ACC112 (cell line): Measurements from ENCODE around the gene MRPL18.
"Not testable (repeated sequence)": the region's sequence is repeated elsewhere in the genome, so short reads cannot be mapped to it uniquely, and the experiment has no call there.

Source experiments
- H2AFZ ChIP-seq: fragments of 200-600 bp; sonication (generic); one replicate; pipeline ENCODE4 v1.6.0; 2017; ENCODE audit warnings: antibody characterized with exemption, low read length; ENCODE audit not compliant: unreplicated experiment
- H3K27ac ChIP-seq: fragments of 200-600 bp; sonication (generic); 2 replicates; pipeline ENCODE4 v1.5.1; 2014; ENCODE audit warnings: low read depth, mild to moderate bottlenecking, antibody characterized with exemption, low read length, moderate library complexity
- H3K27me3 ChIP-seq: fragments of 200-600 bp; sonication (generic); 2 replicates; pipeline ENCODE4 v1.6.1; 2014; ENCODE audit warnings: mild to moderate bottlenecking, antibody characterized with exemption, low read length, moderate library complexity, mixed read lengths; ENCODE audit not compliant: insufficient read depth
- H3K36me3 ChIP-seq: fragments of 200-600 bp; sonication (generic); 2 replicates; pipeline ENCODE4 v1.6.1; 2016; ENCODE audit warnings: mild to moderate bottlenecking, antibody characterized with exemption, low read length, moderate library complexity, mixed read lengths; ENCODE audit not compliant: insufficient read depth
- H3K4me1 ChIP-seq: fragments of 200-600 bp; sonication (generic); one replicate; pipeline ENCODE4 v1.6.1; 2016; ENCODE audit warnings: low read length, mixed read lengths; ENCODE audit not compliant: insufficient read depth, unreplicated experiment, control insufficient read depth
- H3K4me3 ChIP-seq: fragments of 200-600 bp; sonication (generic); 2 replicates; pipeline ENCODE4 v1.5.1; 2014; ENCODE audit warnings: mild to moderate bottlenecking, low read depth, low read length
- H3K79me2 ChIP-seq: fragments of 200-600 bp; sonication (generic); one replicate; pipeline ENCODE4 v1.6.0; 2016; ENCODE audit warnings: low read length; ENCODE audit not compliant: control insufficient read depth, unreplicated experiment, insufficient read depth

Gene MRPL18

GRCh38 chr6:159816775-159817174 is 26.5 kb downstream of the MRPL18 start:
- not testable (repeated sequence) for H3K4me1 ChIP-seq, H3K79me2 ChIP-seq, H2AFZ ChIP-seq, H3K36me3 ChIP-seq, H3K4me3 ChIP-seq, H3K27ac ChIP-seq
- H3K27me3 ChIP-seq = peaks cover 16% of the 10 kb centered on the region

- Histone ChIP-seq H3K79me2 (no peaks in the 10 kb centered on the region), H3K4me1 (no peaks in the 10 kb centered on the region), H2AFZ (no peak overlapping the region), H3K27me3 (peaks cover 17% of the 10 kb centered on the region), H3K36me3 (no peaks in the 10 kb centered on the region), H3K4me3 (no peak overlapping the region), H3K27ac (no peak overlapping the region)
These were observed 27.9 kb downstream of the MRPL18 start for GRCh38 chr6:159817951-159818739.

GRCh38 chr6:159819098-159819497 is 28.8 kb downstream of the MRPL18 start:
- Histone ChIP-seq H3K36me3 (no peaks in the 10 kb centered on the region), H3K27me3 (peaks cover 22% of the 10 kb centered on the region), H3K27ac (no peak overlapping the region), H3K4me1 (no peaks in the 10 kb centered on the region), H2AFZ (no peak overlapping the region), H3K79me2 (no peaks in the 10 kb centered on the region), H3K4me3 (no peak overlapping the region)

GRCh38 chr6:159819932-159820640 is 29.8 kb downstream of the MRPL18 start:
- Histone ChIP-seq H3K36me3 (no peaks in the 10 kb centered on the region), H3K79me2 (no peaks in the 10 kb centered on the region), H3K27me3 (peaks cover 22% of the 10 kb centered on the region), H3K4me3 (no peak overlapping the region), H2AFZ (no peak overlapping the region), H3K4me1 (no peaks in the 10 kb centered on the region), H3K27ac (no peak overlapping the region)

- Histone ChIP-seq H3K27ac (no peak overlapping the region), H3K4me3 (no peak overlapping the region), H3K36me3 (no peaks in the 10 kb centered on the region), H2AFZ (no peak overlapping the region), H3K27me3 (peaks cover 22% of the 10 kb centered on the region), H3K79me2 (no peaks in the 10 kb centered on the region), H3K4me1 (no peaks in the 10 kb centered on the region)
These were observed 30.9 kb downstream of the MRPL18 start for GRCh38 chr6:159821122-159821521.

- no peak overlapping the region for H3K27ac ChIP-seq
- H3K4me3 ChIP-seq = no peak overlapping the region
- peaks cover 22% of the 10 kb centered on the region for H3K27me3 ChIP-seq
- no peaks in the 10 kb centered on the region for H3K36me3 ChIP-seq
- H3K79me2 ChIP-seq = no peaks in the 10 kb centered on the region
- no peaks in the 10 kb centered on the region for H3K4me1 ChIP-seq
- no peak overlapping the region for H2AFZ ChIP-seq
These were observed 31.5 kb downstream of the MRPL18 start for GRCh38 chr6:159821726-159822125.

GRCh38 chr6:159823953-159824352 is 33.7 kb downstream of the MRPL18 start:
- Histone ChIP-seq H3K4me1 (no peaks in the 10 kb centered on the region), H3K4me3 (no peak overlapping the region)

GRCh38 chr6:159824690-159825089 is 34.4 kb downstream of the MRPL18 start:
- H3K4me1 ChIP-seq, H3K4me3 ChIP-seq, H2AFZ ChIP-seq, H3K36me3 ChIP-seq, H3K79me2 ChIP-seq, H3K27ac ChIP-seq, H3K27me3 ChIP-seq: not testable (repeated sequence)

More at GRCh38 chr6:159823953-159824352, 33.7 kb downstream of the MRPL18 start:
- H3K27ac ChIP-seq = no peak overlapping the region
- H2AFZ ChIP-seq = no peak overlapping the region
- H3K27me3 ChIP-seq = peaks cover 16% of the 10 kb centered on the region; the same call in 1 of the 2 replicates
- H3K36me3 ChIP-seq = no peaks in the 10 kb centered on the region
- H3K79me2 ChIP-seq = no peaks in the 10 kb centered on the region

GRCh38 chr6:159826004-159826403 is 35.7 kb downstream of the MRPL18 start:
- H3K4me3 ChIP-seq = no peak overlapping the region
- H3K27me3 ChIP-seq = peaks cover 6% of the 10 kb centered on the region; the same call in 1 of the 2 replicates
- H3K27ac ChIP-seq = no peak overlapping the region
- no peaks in the 10 kb centered on the region for H3K79me2 ChIP-seq
- H3K36me3 ChIP-seq = no peaks in the 10 kb centered on the region
- no peak overlapping the region for H2AFZ ChIP-seq
- no peaks in the 10 kb centered on the region for H3K4me1 ChIP-seq

GRCh38 chr6:159826968-159827647 is 36.8 kb downstream of the MRPL18 start:
- Histone ChIP-seq H3K27me3 (peaks cover 11% of the 10 kb centered on the region; the same call in 1 of the 2 replicates), H3K36me3 (no peaks in the 10 kb centered on the region), H3K4me3 (no peak overlapping the region), H3K79me2 (no peaks in the 10 kb centered on the region), H3K4me1 (no peaks in the 10 kb centered on the region), H2AFZ (no peak overlapping the region), H3K27ac (no peak overlapping the region)
